K562 (cell line): Measurements from ENCODE around the gene PKD1L1. TPM values are rescaled to one million over a fixed set of nuclear protein-coding genes. Genes with fewer than 3 reads are reported as not detected.

ENCODE experiments used
- ATAC-seq: fragments of 200-7000 bp; cut with Tn5 transposase; 3 replicates; pipeline ENCODE4 v1.9.1; 2020; ENCODE audit warnings: moderate library complexity
- BruUV-seq: library from RNA; stranded (reverse); fragments of 400-500 nt; replicated peaks from 2 replicates; lab custom pipeline; 2021; lab: Mats Ljungman, UMichigan
- CTCF ChIA-PET: fragments of 300-600 bp; formaldehyde crosslinking; extraction: SDS; loops from one replicate; lab custom pipeline; 2021; ENCODE audit warnings: low intra/inter-chr PET ratio; lab: Yijun Ruan, JAX
- POLR2A ChIA-PET: fragments of 300-600, 350-650 bp; sonication (Branson Sonifier 250); formaldehyde crosslinking; extraction: SDS; loops from one replicate; lab custom pipeline; 2021; ENCODE audit warnings: antibody characterized with exemption, inconsistent platforms; lab: Yijun Ruan, JAX
- DNase-seq, 4 experiments: peaks; one replicate each; pipeline versions ENCODE4 v3.0.0 to v3.0.0-alpha.2; 2011 to 2018; ENCODE audit warnings: low spot score in 3 of 4, mixed read lengths in 3 of 4; ENCODE audit errors: extremely low read depth in 1 of 4
- FAIRE-seq: peaks from 2 replicates; lab custom pipeline; 2011; peaks lifted over from hg19 to GRCh38; lab: Jason Lieb, UNC
- H2AFZ ChIP-seq: 2 replicates; pipeline ENCODE4 v1.6.0; 2011; ENCODE audit warnings: low read depth, low read length, control low read depth, inconsistent platforms
- H3K27ac ChIP-seq: fragments of 200-600 bp; 3 replicates; pipeline ENCODE4 v1.8.0; 2011; ENCODE audit warnings: low read depth, mild to moderate bottlenecking, control low read depth, inconsistent platforms, low read length, moderate library complexity, mixed read lengths; ENCODE audit errors: extremely low read depth
- H3K27me3 ChIP-seq, 2 experiments: fragments of 300-600 bp in 1 of 2; 2 replicates in 1 of 2; 3 replicates in 1 of 2; pipeline versions ENCODE4 v1.6.0 to v1.8.0; 2011; ENCODE audit warnings: inconsistent platforms in 2 of 2, low read length in 2 of 2, mild to moderate bottlenecking in 1 of 2, mixed read lengths in 1 of 2, moderate library complexity in 1 of 2; ENCODE audit not compliant: control insufficient read depth in 2 of 2, insufficient read depth in 2 of 2
- H3K36me3 ChIP-seq: fragments of 300-600 bp; 3 replicates; pipeline ENCODE4 v1.8.0; 2011; ENCODE audit warnings: mild to moderate bottlenecking, low read length, inconsistent platforms; ENCODE audit not compliant: control insufficient read depth, insufficient read depth
- H3K4me1 ChIP-seq, 2 experiments: fragments of 200-600 bp in 1 of 2; replicated peaks in 1 of 2; 2 replicates in 1 of 2; 3 replicates in 1 of 2; pipeline versions ENCODE4 v1.5.1 to v1.8.0; 2011; ENCODE audit warnings: inconsistent platforms in 2 of 2, low read length in 2 of 2, mild to moderate bottlenecking in 1 of 2, mixed read lengths in 1 of 2, moderate library complexity in 1 of 2; ENCODE audit not compliant: control insufficient read depth in 2 of 2, insufficient read depth in 2 of 2
- H3K4me2 ChIP-seq: 2 replicates; pipeline ENCODE4 v1.6.1; 2011; ENCODE audit warnings: low read length, control low read depth, inconsistent platforms, mixed read lengths; ENCODE audit not compliant: insufficient read depth
- H3K4me3 ChIP-seq: fragments of 200-600 bp; sonication (generic), shearing (Covaris generic); 2 replicates; pipeline ENCODE4 v1.5.1; 2016; ENCODE audit warnings: control low read depth, inconsistent platforms
- H3K79me2 ChIP-seq: fragments of 200-600 bp; 3 replicates; pipeline ENCODE4 v1.8.0; 2011; ENCODE audit warnings: low read length, inconsistent platforms; ENCODE audit not compliant: control insufficient read depth, insufficient read depth
- H3K9ac ChIP-seq, 2 experiments: 2 replicates each; pipeline versions ENCODE4 v1.6.0 to v1.6.1; 2011; ENCODE audit warnings: low read depth in 2 of 2, low read length in 2 of 2, control low read depth in 1 of 2, inconsistent platforms in 1 of 2, mild to moderate bottlenecking in 1 of 2, mixed read lengths in 1 of 2; ENCODE audit not compliant: insufficient read depth in 1 of 2
- H3K9me1 ChIP-seq: one replicate; pipeline ENCODE4 v1.6.0; 2011; ENCODE audit warnings: inconsistent platforms, mild to moderate bottlenecking, low read length, moderate library complexity; ENCODE audit not compliant: control insufficient read depth, insufficient read depth
- H3K9me3 ChIP-seq: replicated peaks from 2 replicates; pipeline ENCODE4 v1.5.1; 2011; ENCODE audit warnings: low read depth, low read length, inconsistent platforms; ENCODE audit not compliant: control insufficient read depth, insufficient read depth
- H4K20me1 ChIP-seq: replicated peaks from 2 replicates; pipeline ENCODE4 v1.6.1; 2011; ENCODE audit warnings: low read length, inconsistent platforms, mixed read lengths; ENCODE audit not compliant: control insufficient read depth, insufficient read depth
- BRF1 ChIP-seq: IDR thresholded peaks from 3 replicates; pipeline ENCODE4 v1.6.1; 2011; ENCODE audit warnings: borderline replicate concordance, mild to moderate bottlenecking; ENCODE audit not compliant: insufficient read length; ENCODE audit errors: extremely low read depth
- CBX2 ChIP-seq: fragments of 200-600 bp; sonication (generic); IDR thresholded peaks from one replicate; pipeline ENCODE4 v1.6.1; 2012; ENCODE audit warnings: mild to moderate bottlenecking, low read length, inconsistent platforms; ENCODE audit not compliant: insufficient read depth, poor library complexity, severe bottlenecking
- CTCFL ChIP-seq: IDR thresholded peaks from 2 replicates; pipeline ENCODE4 v1.6.1; 2011; ENCODE audit warnings: borderline replicate concordance, low read depth, mild to moderate bottlenecking, moderate library complexity, low read length; ENCODE audit not compliant: insufficient read depth, poor library complexity, severe bottlenecking
- EZH2 ChIP-seq: IDR thresholded peaks from 2 replicates; pipeline ENCODE4 v1.6.1; 2012; ENCODE audit warnings: low read depth, mild to moderate bottlenecking, inconsistent platforms, low read length, borderline replicate concordance
- FOS ChIP-seq: IDR thresholded peaks from 3 replicates; pipeline ENCODE4 v1.6.1; 2011; ENCODE audit not compliant: insufficient read length; ENCODE audit errors: extremely low read depth
- IRF9 ChIP-seq: fragments of 450-650 bp; IDR thresholded peaks from 2 replicates; pipeline ENCODE4 v1.6.1; 2016; ENCODE audit warnings: missing biosample characterization, missing genetic modification characterization
- JUND ChIP-seq, 2 experiments: IDR thresholded peaks; 2 replicates in 1 of 2; 3 replicates in 1 of 2; pipeline ENCODE4 v1.6.1; 2011; ENCODE audit warnings: borderline replicate concordance in 2 of 2, low read depth in 2 of 2, low read length in 2 of 2, improper control_type of control experiment in 1 of 2, missing biosample characterization in 1 of 2, missing genetic modification characterization in 1 of 2, missing genetic modification reagents in 1 of 2
- MBD2 ChIP-seq: sonication (generic); IDR thresholded peaks from 2 replicates; pipeline ENCODE4 v1.6.1; 2016; ENCODE audit warnings: low read depth, borderline replicate concordance
- MTA1 ChIP-seq: fragments of 450-650 bp; IDR thresholded peaks from 2 replicates; pipeline ENCODE4 v1.6.1; 2017; ENCODE audit warnings: borderline replicate concordance
- PHB2 ChIP-seq: fragments of 450-650 bp; IDR thresholded peaks from 2 replicates; pipeline ENCODE4 v1.6.1; 2017; ENCODE audit warnings: low read depth
- POLR2H ChIP-seq: IDR thresholded peaks from 2 replicates; pipeline ENCODE4 v1.6.1; 2016; ENCODE audit warnings: missing genetic modification characterization, low read depth, mild to moderate bottlenecking, control low read depth, missing compliant biosample characterization, moderate library complexity
- RAD21 ChIP-seq, 2 experiments: fragments of 250-450 bp in 1 of 2; fragments of 450-650 bp in 1 of 2; sonication (Bioruptor Pico) in 1 of 2; formaldehyde crosslinking in 1 of 2; IDR thresholded peaks in 1 of 2; conservative IDR thresholded peaks in 1 of 2; 2 replicates each; pipeline versions ENCODE4 v1.4.0 to v1.8.0; 2020 to 2022; ENCODE audit warnings: mild to moderate bottlenecking in 2 of 2, moderate library complexity in 1 of 2
- TFAP4 ChIP-seq: sonication (generic); formaldehyde crosslinking; IDR thresholded peaks from 2 replicates; pipeline ENCODE4 v1.8.0; 2022; ENCODE audit warnings: missing genetic modification reagents, mild to moderate bottlenecking, moderate library complexity, borderline replicate concordance
- ZFP30 ChIP-seq: fragments of 250-450 bp; sonication (Bioruptor Pico); IDR thresholded peaks from 2 replicates; pipeline ENCODE4 v1.8.0; 2022; ENCODE audit warnings: moderate library complexity, mild to moderate bottlenecking, inconsistent platforms, borderline replicate concordance
- WGBS: fragments of 100-300 bp; shearing (Covaris generic); methylation state at CpG from one replicate; pipeline ENCODE4 v1.1.6; 2016; ENCODE audit warnings: low coverage, mixed read lengths; ENCODE audit not compliant: insufficient coverage; ENCODE audit errors: missing lambda C conversion rate; 5-methylcytosine and 5-hydroxymethylcytosine counted together
- in situ Hi-C: fragments of 300-500 bp; cut with MboI; formaldehyde crosslinking; loops from 4 replicates; pipeline ENCODE4 v1.15.0; 2018; ENCODE audit warnings: inconsistent platforms, mixed read lengths
- intact Hi-C: fragments of 100-400 bp; cut with micrococcal nuclease; formaldehyde crosslinking; loops from 2 replicates; pipeline ENCODE4 v1.14.2; 2022
- polyA plus RNA-seq, 8 experiments: library from polyadenylated mRNA; depleted of rRNA in 4 of 8; stranded (reverse) in 5 of 8; unstranded in 3 of 8; fragments of >200 nt; fragmentation: Nextera tagmentation in 2 of 8; fragmentation: Illumina TruSeq in 1 of 8; extraction: Ambion mirVana in 2 of 8; extraction: Trizol in 1 of 8; gene quantifications; 2 replicates each; pipeline versions ENCODE4 v1.2.1 to v1.2.3, GENCODE V29; 2011 to 2014; ENCODE audit warnings: inconsistent platforms in 1 of 8, missing spikeins in 1 of 8
- total RNA-seq, 7 experiments: library from RNA; depleted of rRNA in 6 of 7; stranded (reverse); fragments of >200 nt in 6 of 7; fragmentation: Illumina TruSeq in 2 of 7; extraction: Trizol in 2 of 7; gene quantifications; 2 replicates each; pipeline versions ENCODE4 v1.2.1 to v1.2.3, GENCODE V29; 2011 to 2021; ENCODE audit warnings: low replicate concordance in 1 of 7

PKD1L1 gene
- total and polyA plus RNA-seq, 9 of the 15 experiments (the other 6 are each of a cell fraction or from before 2014, with no cell fraction given) = 0.01 to 0.02 TPM; not detected in 7

- Histone ChIP-seq H3K27me3 (peaks cover 0 to 48% of the 10 kb centered on the region in 2 experiments; a peak in 2 of 5 replicates), H3K9me3 (no peaks in the 10 kb centered on the region), H3K4me3 (no peak overlapping the region), H3K9me1 (no peaks in the 10 kb centered on the region), H4K20me1 (0 out of 2 replicates have a peak, but pooled peaks cover 4% of the 10 kb centered on the region), H3K36me3 (no peaks in the 10 kb centered on the region), H3K9ac (no peak overlapping the region), H3K79me2 (no peaks in the 10 kb centered on the region), H3K4me2 (no peak overlapping the region), H3K4me1 (no peaks in the 10 kb centered on the region), H2AFZ (no peak overlapping the region), H3K27ac (no peak overlapping the region)
- no peak for DNase-seq
- BruUV-seq = no TSS peak
- no peak for ATAC-seq
- in situ Hi-C loops (no loop called here), intact Hi-C loops (loop anchor here (10.0 kb wide), 1 partner anchor 378 kb away; no protein-coding TSS in a partner anchor)
- POLR2A ChIA-PET = no interaction called here
- CTCF ChIA-PET = no interaction called here
- no peak for FAIRE-seq
- WGBS = 2% methylated on average over 16 of the region's 16 CpGs
- no peak for TF ChIP-seq CBX2
- no peak for TF ChIP-seq FOS
- TF ChIP-seq MBD2 = no peak
- TF ChIP-seq JUND (IDR thresholded peaks at IDR 0.05; ENCODE audit: borderline replicate concordance, low read depth, low read length) = no peak
- TF ChIP-seq JUND (tag; IDR thresholded peaks at IDR 0.05; ENCODE audit: borderline replicate concordance, low read depth, low read length) = no peak
- TF ChIP-seq CTCFL = no peak
- no peak for TF ChIP-seq POLR2H (tag)
- TF ChIP-seq IRF9 (tag) = no peak
- TF ChIP-seq ZFP30 (CRISPR knock-in tag) = no peak
- TF ChIP-seq RAD21 (CRISPR knock-in tag; conservative IDR thresholded peaks at IDR 0.05 in 1 of 2, IDR thresholded peaks at IDR 0.05 in 1 of 2) = no peak
- no peak for TF ChIP-seq TFAP4
- no peak for TF ChIP-seq PHB2
- no peak for TF ChIP-seq MTA1
- TF ChIP-seq EZH2 = no peak
- no peak for TF ChIP-seq BRF1
These were observed 135.7 kb downstream of the PKD1L1 start for GRCh38 chr7:47812429-47813136.
